IPS-15b (cell line): ENCODE measurements around the gene TOX2.

ENCODE experiments used
- H3K27me3 ChIP-seq: one replicate; pipeline ENCODE4 v1.6.1; 2013; ENCODE audit warnings: low read length; ENCODE audit not compliant: control insufficient read depth, insufficient read depth
- H3K36me3 ChIP-seq: one replicate; pipeline ENCODE4 v1.6.1; 2013; ENCODE audit warnings: low read length; ENCODE audit not compliant: control insufficient read depth, insufficient read depth
- H3K4me1 ChIP-seq: one replicate; pipeline ENCODE4 v1.6.1; 2013; ENCODE audit warnings: mild to moderate bottlenecking, low read length; ENCODE audit not compliant: control insufficient read depth, insufficient read depth
- H3K4me3 ChIP-seq: one replicate; pipeline ENCODE4 v1.5.1; 2013; ENCODE audit warnings: low read depth, low read length
- H3K9ac ChIP-seq: one replicate; pipeline ENCODE4 v1.6.1; 2013; ENCODE audit warnings: low read depth, mild to moderate bottlenecking, low read length
- H3K9me3 ChIP-seq: one replicate; pipeline ENCODE4 v1.6.1; 2013; ENCODE audit warnings: mild to moderate bottlenecking, low read length; ENCODE audit not compliant: control insufficient read depth, insufficient read depth

Gene TOX2

DNA sequence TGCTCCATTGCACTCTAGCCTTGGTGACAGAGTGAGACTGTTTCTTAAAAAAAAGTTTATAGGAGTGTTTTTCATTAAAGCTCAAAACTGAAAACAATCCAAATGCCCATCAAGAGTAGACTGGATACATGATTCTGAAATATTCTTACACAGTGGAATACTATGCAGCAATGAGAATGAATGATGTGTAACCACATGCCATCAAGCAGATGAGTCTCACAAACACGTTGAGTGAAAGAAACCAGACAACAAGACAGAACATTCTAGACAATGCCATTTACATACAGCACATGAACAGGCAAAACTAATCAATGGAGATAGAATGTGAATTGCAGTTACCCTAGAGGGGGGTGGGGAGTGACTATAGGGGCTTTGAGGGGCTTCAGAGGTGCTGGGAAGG is 72.4 kb downstream of the TOX2 start:
- Histone ChIP-seq H3K27me3 (no peaks in the 10 kb centered on the region), H3K9me3 (no peaks in the 10 kb centered on the region), H3K4me1 (no peaks in the 10 kb centered on the region), H3K36me3 (no peaks in the 10 kb centered on the region), H3K4me3 (no peak overlapping the region), H3K9ac (no peak overlapping the region)

- Histone ChIP-seq H3K27me3 (no peaks in the 10 kb centered on the region), H3K36me3 (no peaks in the 10 kb centered on the region), H3K9me3 (no peaks in the 10 kb centered on the region), H3K4me3 (no peak overlapping the region), H3K9ac (no peak overlapping the region), H3K4me1 (no peaks in the 10 kb centered on the region)
These were observed 72.9 kb downstream of the TOX2 start for GRCh38 chr20:43987531-43987930.

DNA sequence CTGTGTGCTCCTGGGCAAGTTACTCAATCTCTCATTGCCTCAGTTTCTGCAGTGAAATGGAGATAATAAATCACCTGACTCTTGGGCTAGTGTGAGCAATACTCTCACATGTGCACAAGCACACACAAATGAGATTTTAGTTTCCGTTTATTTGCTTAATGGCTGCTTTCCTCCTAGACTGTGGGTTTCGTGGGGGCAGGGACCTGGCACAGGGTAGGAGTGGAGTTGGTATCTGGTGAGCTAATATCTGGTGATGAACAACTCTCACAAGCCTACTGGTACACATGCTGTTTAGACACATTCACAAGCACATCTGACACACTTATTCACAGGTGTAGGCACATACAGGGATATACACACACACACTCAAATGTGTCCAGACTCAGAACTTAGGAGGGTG is 73.8 kb downstream of the TOX2 start:
- H3K4me1 ChIP-seq, result no peaks in the 10 kb centered on the region
- no peak overlapping the region for H3K9ac ChIP-seq
- no peaks in the 10 kb centered on the region for H3K9me3 ChIP-seq
- no peak overlapping the region for H3K4me3 ChIP-seq
- H3K27me3 ChIP-seq, result no peaks in the 10 kb centered on the region
- no peaks in the 10 kb centered on the region for H3K36me3 ChIP-seq

DNA sequence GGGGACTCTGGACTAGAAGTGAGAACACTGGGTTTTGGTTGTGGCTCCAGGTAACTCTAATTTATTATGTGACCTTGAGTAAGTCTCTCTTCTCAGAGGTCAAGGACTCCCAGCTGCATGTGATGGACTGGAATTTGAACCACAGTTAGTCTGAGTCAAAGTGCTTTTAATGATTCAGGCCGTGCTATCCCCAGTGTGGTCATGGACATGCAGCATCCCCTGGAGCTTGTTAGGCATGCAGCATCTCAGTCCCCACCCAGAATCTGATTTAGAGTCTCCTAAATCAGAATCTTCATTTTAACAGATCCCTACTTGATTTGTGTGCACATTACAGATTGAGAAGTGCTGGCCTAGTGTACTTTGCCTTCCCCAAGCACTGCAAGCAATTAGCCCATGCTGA is 74.2 kb downstream of the TOX2 start:
- H3K9me3 ChIP-seq, result no peaks in the 10 kb centered on the region
- no peaks in the 10 kb centered on the region for H3K4me1 ChIP-seq
- no peak overlapping the region for H3K4me3 ChIP-seq
- H3K36me3 ChIP-seq, result no peaks in the 10 kb centered on the region
- H3K9ac ChIP-seq, result no peak overlapping the region
- no peaks in the 10 kb centered on the region for H3K27me3 ChIP-seq

DNA sequence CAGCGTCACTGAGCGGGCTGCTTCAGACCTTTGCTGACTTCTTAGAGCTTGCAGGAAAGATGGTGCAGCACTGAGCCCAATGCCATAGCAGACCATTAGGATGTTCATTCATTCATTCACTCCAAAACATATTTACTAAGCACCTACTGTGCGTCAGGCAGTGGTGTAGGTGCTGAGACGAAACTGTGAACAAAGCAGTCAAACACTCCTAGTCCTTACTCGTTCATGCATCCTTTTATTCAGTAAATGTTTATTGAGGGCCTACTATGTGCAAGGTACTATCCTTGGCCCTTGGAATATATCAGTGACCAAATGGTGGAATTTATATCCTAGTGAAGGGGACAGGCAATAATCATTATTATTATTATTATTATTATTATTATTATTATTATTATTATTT is 76.6 kb downstream of the TOX2 start:
- Histone ChIP-seq H3K4me1 (no peaks in the 10 kb centered on the region), H3K36me3 (no peaks in the 10 kb centered on the region), H3K9me3 (no peaks in the 10 kb centered on the region), H3K4me3 (no peak overlapping the region), H3K9ac (no peak overlapping the region), H3K27me3 (no peaks in the 10 kb centered on the region)

DNA sequence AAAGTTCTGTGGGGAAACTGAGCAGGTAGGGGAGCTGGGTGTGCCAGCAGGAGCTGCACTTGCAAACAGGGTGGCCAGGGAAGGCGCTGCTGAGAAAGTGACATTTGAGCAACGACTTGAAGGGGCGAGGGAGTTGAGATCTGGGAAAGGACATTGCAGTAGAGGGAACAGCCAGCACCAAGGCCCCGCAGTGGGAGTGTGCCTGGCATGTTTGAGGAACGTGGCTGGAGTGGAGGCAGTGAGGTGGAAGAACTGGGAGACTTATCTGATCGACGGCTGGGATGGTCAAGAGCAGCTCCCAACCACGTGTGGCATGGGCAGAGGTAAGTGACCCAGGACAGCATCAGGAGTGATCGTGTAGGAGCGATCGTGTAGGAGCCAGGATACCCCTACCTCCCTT is 77.3 kb downstream of the TOX2 start:
- no peaks in the 10 kb centered on the region for H3K27me3 ChIP-seq
- H3K36me3 ChIP-seq, result no peaks in the 10 kb centered on the region
- H3K4me3 ChIP-seq, result no peak overlapping the region
- no peak overlapping the region for H3K9ac ChIP-seq
- no peaks in the 10 kb centered on the region for H3K9me3 ChIP-seq
- H3K4me1 ChIP-seq, result no peaks in the 10 kb centered on the region

- no peak overlapping the region for H3K9ac ChIP-seq
- H3K27me3 ChIP-seq, result no peaks in the 10 kb centered on the region
- H3K4me1 ChIP-seq, result no peaks in the 10 kb centered on the region
- no peak overlapping the region for H3K4me3 ChIP-seq
- no peaks in the 10 kb centered on the region for H3K9me3 ChIP-seq
- H3K36me3 ChIP-seq, result no peaks in the 10 kb centered on the region
These were observed 78.2 kb downstream of the TOX2 start for GRCh38 chr20:43992885-43993284.

DNA sequence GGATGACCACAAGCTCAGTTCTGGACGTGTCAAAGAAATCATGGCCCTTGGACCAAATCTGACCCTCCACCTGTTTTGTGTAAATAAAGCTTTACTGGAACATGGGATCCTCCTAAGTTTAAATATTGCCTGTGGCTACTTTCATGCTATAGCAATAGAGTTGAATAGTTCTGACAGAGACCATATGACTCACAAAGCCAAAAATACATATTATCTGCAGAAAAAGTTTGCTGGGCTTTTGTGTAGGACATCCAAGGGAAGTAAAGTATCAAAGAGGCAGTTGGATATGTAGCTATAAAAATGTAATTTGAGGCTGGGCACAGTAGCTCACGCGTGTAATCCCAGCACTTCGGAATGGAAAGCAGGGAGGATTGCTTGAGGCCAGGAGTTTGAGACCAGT is 78.9 kb downstream of the TOX2 start:
- Histone ChIP-seq H3K4me1 (no peaks in the 10 kb centered on the region), H3K9me3 (no peaks in the 10 kb centered on the region), H3K4me3 (no peak overlapping the region), H3K36me3 (no peaks in the 10 kb centered on the region), H3K27me3 (no peaks in the 10 kb centered on the region), H3K9ac (no peak overlapping the region)

DNA sequence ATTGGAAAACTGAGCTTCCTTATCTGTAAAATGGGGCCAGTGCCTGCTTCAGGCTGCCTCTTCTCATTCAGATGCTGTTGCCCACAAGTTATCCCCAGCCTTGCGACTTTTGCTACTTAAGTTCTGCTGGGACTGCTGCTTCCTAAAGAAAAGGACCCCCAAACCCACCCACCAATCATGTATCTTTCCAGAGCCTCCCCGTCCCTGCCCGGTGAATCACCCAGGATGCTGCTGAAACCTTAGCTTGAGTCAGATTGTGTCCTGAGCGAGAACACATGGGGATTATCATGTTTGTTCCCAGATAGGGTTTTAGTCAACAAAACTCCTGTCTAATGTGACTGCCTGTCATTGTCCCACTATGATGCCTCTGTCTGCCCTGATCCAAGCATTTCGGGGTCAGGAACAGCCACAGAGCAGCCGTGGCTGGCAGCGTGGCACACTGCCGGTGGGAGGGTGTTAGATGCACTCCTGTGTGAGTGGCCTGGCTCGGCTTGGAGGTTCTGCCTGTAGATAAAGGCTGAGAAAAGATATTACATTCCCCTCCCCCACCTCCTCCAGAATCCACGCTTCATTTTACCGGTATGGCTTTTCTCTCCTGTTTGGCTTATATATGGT is 79.9 kb downstream of the TOX2 start:
- no peaks in the 10 kb centered on the region for H3K4me1 ChIP-seq
- no peaks in the 10 kb centered on the region for H3K9me3 ChIP-seq
- H3K9ac ChIP-seq, result no peak overlapping the region
- H3K4me3 ChIP-seq, result no peak overlapping the region
- no peaks in the 10 kb centered on the region for H3K36me3 ChIP-seq
- H3K27me3 ChIP-seq, result no peaks in the 10 kb centered on the region

GRCh38 chr20:43995645-43996044 is 81.0 kb downstream of the TOX2 start:
- Histone ChIP-seq H3K4me1 (no peaks in the 10 kb centered on the region), H3K36me3 (no peaks in the 10 kb centered on the region), H3K4me3 (no peak overlapping the region), H3K27me3 (no peaks in the 10 kb centered on the region), H3K9ac (no peak overlapping the region), H3K9me3 (no peaks in the 10 kb centered on the region)

DNA sequence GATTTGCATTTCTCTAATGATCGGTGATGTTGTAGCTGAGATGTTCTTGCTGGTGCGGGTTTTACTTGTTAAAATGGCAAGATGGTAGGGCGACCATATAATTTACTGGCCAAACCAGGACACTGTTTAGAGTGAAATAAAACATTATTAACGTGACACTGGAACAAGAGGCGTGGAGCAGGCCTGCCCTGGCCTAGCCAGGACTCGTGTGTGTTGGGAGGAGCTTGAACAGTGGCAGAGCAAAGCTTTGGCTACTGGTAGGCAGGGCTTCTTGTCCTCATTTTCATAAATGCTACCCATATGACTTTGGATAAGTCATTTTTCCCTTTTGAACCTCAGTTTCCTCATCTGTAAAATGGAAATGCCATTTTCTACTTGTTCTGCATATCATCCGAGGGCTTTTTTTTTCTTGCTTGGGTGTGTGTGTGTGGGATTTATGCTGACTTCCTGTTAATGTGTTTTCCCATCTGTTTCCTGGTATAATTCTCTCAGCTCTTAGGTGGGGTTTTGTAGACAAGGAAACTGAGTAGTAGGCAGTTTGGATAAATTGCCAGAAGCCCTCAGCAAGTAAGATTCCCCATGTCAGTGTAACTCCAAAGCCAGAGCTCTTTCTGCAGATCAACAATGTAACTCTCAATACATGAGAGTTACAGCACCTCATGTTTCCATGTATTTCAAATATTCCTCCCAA is 81.7 kb downstream of the TOX2 start:
- Histone ChIP-seq H3K4me1 (no peaks in the 10 kb centered on the region), H3K4me3 (no peak overlapping the region), H3K9me3 (no peaks in the 10 kb centered on the region), H3K27me3 (no peaks in the 10 kb centered on the region), H3K36me3 (no peaks in the 10 kb centered on the region), H3K9ac (no peak overlapping the region)

DNA sequence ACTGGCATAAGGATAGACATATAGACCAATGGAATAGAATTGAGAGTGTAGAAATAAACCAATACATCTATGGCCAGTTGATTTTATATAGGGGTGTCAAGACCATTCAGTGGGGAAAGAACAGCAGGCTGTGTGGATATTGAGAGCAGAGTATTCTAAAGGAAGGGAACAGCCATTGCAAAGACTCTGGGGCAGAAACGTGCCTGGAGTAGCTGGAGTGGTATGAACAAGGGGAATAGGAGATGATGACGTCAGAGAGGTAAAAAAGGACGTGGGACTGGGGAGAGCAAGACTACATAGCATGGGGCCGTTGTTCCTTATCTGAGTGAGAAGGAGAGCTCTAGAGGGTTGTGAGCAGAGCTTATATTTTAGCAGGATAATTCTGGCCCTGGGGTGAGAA is 85.2 kb downstream of the TOX2 start:
- no peaks in the 10 kb centered on the region for H3K4me1 ChIP-seq
- H3K27me3 ChIP-seq, result no peaks in the 10 kb centered on the region
- no peaks in the 10 kb centered on the region for H3K36me3 ChIP-seq
- no peak overlapping the region for H3K9ac ChIP-seq
- H3K9me3 ChIP-seq, result no peaks in the 10 kb centered on the region
- no peak overlapping the region for H3K4me3 ChIP-seq
